Measurements from ENCODE around the gene JAKMIP1. TPM values are rescaled to one million over a fixed set of nuclear protein-coding genes. Genes with fewer than 3 reads are reported as not detected.

JAKMIP1 gene
- total RNA-seq, 2 donors from 2014 or later: 0.10 to 0.21 TPM

DNA sequence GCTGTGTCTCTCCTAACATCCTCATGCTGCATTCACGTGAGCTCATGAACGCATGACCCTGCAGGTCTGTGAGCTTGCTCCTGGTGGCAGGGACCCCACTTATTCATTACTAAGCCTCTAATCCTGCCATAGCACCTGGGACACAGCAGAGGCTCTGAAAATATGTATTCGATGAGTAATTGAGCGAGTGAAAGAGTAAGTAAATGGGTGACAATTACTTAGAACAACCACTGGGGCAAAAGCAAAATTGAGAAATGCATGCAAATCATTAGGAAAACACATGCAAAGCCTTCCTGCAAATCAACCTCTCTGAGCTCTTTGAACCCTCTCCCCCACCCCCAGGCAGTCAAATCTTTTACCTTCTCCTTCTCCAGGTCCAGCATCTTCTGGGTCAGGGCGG is 158.5 kb downstream of the JAKMIP1 start:
- ATAC-seq: no peak
- no peak for DNase-seq
- intact Hi-C loops (cut with DNase I): no loop called here

DNA sequence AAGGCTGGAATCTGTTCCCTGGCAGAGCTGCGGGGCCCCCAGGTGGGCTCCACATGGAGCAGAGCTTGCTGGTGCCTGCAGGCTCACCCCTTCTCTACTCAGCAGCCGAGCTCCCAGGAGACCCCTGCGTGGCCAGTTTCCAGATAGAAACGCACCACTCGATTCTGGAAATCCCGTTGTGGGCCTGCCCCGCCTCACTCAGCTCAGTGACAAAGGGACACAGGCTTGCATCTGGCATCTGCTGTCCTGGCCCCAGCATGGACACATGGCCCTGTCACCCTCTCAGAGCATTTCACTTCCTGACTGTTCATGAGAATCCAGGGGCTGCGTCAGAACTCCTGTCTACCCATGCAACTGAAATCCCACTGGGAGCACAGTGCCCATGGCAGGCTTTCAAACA is 161.6 kb downstream of the JAKMIP1 start:
- DNase-seq (no peak), ATAC-seq (no peak)
- intact Hi-C loops (cut with DNase I): no loop called here

DNA sequence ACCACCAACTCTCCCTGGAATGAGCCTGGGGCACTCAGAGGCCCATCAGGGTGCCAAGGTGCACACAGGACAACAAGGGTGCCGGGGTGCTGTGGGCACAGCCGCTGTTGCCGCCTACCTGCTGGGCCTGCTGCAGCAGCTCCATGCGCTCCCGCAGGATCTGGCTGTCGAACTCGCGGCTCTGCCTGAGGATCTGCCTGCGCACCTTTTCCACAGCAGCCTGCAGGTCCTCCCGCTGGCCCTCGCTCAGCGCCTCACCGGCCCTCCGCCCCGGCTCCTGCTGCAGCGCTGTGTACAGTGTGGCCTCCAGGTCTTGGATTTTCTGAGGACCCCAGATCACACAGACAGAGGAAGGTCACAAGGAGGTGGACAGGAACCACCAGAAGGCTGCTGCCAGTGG is 164.6 kb downstream of the JAKMIP1 start:
- intact Hi-C loops (cut with DNase I): no loop called here
- no peak for ATAC-seq
- DNase-seq: no peak

DNA sequence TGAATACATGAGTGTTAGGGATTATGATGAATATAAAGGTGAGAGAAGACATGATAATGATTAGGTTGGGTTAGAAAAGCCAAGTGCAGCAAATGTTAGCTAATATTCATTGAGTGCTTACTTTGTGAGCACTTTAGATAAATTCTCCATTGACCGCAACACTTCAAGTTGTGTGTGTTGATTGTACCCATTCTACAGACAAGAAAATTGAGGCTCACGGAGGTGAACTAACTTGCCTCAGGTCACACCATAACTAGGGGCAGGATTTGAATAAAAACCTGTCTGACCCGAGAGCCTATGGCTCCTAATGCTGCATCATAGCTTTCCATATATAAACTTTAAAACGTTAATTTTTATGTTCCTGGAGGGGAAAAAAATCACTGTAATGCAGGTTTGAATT is 167.0 kb downstream of the JAKMIP1 start:
- no peak for ATAC-seq

DNA sequence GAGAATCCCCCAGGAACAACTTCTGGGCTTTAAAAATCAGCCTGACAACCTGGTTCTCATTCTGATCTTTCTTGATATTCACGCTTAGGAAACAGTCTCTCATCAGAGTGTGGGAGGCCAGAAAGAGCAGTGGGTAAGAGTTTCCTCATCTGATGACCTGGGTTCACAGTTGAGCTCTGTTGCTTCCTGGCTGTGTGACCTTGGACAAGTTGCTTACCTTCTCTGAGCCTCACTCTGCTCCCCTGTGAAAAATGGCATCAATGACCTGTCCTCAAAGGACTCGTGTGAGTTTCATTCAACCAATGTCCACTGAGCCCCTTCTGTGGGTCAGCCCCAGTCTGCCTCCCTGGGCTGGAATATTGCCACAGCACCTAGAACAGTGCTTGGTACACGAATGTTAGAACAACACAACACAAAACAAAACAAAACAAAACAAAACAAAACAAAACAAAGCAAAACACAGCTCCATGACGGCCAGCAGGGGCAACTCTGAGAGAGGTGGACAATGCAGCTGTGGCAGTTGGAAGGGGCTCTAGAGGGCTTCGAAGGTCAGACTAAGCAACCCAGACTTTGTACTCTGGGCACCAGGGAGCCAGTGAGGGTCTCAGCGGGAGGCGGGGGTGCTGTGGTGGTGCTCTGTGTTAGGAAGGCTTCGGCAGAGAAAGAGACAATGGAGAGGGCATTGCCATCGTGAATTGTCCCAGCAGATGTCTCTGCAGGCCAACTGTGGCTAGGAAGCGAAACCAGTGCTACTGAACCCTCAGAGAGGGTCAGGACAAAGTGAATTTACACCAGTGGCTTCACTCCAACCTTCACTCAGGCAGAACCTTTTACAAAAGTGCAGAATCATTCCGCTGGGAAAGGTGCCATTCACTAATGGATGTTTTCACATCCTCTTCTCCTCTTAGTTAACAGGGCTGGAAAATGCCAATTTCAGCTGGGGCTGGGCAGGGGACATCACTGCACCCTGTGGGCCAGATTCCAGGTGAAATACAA is 167.8 kb downstream of the JAKMIP1 start:
- intact Hi-C loops (cut with DNase I): no loop called here
- ATAC-seq (no peak), DNase-seq (no peak)

More for the DNA sequence above, 167.0 kb downstream of the JAKMIP1 start:
- intact Hi-C loops (cut with DNase I): no loop called here
- DNase-seq: no peak

DNA sequence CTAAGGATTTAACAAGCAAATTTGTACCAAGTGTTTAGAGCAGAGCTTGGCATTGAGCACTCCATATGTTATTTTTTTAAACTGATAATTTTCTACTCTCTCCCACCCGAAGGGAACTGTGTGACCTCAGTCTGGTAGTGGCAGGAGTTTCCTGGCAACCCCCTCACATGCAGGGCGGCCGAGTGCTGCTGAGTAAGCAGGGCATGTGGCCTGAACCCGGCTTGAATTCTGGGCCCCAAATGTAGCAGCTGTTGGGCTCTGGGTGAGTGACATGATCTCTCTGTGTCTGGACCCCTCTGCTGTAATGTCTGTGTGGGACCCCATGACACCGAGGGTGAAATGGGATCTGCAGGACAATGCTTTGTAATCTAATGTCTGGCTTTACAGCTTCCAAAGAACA is 168.5 kb downstream of the JAKMIP1 start:
- DNase-seq (no peak), ATAC-seq (no peak)
- intact Hi-C loops (cut with DNase I): no loop called here

DNA sequence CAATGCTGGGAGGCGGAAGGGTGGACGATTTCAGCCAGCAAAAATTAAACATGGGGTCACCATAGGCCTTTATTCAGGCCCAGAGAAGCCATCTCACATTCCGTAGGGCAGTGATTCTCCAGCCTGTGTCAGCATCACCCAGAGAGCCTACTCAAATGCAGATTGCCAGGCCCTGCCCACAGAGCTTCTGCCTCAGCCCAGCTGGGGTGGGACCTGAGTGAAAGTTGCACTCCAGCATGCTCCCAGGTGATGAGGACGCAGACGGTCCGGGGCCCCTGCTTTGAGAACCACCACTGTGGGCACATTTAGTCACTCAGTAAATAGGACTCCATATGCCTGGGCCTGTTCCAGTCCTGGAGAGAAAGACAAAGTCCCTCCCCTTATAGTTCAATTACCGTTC is 169.7 kb downstream of the JAKMIP1 start:
- DNase-seq (no peak), ATAC-seq (no peak)
- intact Hi-C loops (cut with DNase I): no loop called here

DNA sequence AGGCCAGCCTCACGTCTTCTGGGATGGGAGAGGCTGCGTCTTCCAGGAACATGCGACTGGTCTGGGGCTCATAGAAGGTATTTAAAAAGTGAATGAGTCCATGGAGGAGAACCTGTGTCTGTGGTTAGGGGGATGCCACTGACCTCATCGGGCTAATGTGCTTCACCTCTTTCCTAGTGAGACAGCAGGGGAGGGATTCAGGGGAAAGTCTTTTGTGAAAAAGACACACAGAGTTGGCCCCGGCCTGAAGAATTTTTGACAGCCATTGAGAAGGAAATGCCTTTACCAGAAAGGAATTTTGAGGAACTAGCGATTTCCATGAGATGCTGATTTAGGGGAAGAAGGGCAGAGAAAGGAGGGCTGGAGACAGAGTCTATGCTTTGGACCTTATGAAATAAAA is 171.1 kb downstream of the JAKMIP1 start:
- DNase-seq (no peak), ATAC-seq (no peak)
- intact Hi-C loops (cut with DNase I): no loop called here

DNA sequence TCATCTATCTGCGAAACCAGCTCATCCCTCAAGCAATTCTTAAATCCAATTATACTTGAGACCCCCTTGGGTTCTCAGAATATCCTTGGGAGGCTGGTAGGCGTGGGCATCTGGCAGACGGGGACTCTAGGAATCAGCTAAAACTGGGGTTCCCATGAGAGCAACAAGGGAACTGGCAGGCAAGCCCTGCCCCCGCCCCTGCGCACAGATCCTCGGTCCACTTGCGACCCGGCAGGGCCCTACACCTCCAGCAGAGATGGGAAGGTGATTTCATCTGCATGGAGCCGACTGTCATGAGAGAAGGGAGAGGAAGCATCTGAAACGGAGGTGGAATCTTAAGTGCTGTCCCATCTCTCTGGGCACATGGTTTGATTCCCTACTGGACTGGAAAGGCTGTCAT is 172.2 kb downstream of the JAKMIP1 start:
- DNase-seq: no peak
- intact Hi-C loops (cut with DNase I): no loop called here

DNA sequence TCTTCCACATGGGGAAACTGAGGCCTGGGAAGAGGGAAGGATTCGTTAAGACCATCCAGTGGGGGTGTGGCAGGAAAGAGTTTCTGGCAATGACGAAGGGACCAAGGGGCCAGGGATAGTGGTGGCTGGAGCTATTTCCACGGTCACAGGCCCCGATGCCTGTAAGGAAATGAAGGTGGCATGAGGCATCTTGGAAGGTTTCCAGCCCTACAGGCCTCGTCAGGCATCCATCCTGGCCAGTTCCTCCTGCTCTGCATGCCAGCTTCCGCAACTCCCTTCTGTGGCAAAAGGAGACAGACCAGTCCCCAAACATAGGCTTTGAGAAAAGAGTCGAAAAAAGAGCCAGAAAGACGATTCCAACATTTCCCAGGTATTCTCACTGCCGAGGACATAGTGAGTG is 173.0 kb downstream of the JAKMIP1 start:
- intact Hi-C loops (cut with DNase I): no loop called here
- no peak for ATAC-seq
- no peak for DNase-seq

More for the DNA sequence above, 172.2 kb downstream of the JAKMIP1 start:
- ATAC-seq: no peak

DNA sequence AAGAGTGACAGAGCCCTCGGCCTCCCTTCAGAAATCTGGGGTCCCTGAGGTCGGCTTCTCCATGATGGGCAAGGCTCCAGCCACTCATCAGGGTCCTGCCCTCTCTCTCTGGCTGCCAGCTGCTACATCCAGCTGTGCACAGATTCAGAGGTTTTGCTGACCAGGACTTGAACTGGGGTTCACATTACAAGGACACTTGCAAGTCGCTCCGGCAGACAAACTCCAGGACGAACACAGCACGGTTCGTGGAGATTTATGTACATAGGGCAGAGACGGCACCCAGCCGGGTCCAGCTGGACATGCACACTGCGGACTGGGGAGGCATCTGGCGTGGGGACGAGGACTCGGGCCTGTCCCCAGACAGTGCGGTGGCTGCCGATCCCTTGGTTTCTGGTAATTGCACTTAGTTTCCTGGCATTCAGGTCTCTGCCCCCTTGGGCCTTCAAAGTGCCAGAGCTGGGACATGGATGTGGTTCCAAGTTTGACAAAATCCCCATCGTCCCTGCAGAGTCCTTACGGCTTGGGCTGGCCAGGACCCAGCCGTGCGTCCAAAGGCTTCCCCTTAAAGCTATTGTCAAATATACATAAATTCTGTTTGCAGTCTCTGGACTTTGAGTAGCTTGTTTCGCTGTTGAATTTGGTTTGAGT is 175.9 kb downstream of the JAKMIP1 start:
- ATAC-seq (no peak), DNase-seq (no peak)
- intact Hi-C loops (cut with DNase I): no loop called here

DNA sequence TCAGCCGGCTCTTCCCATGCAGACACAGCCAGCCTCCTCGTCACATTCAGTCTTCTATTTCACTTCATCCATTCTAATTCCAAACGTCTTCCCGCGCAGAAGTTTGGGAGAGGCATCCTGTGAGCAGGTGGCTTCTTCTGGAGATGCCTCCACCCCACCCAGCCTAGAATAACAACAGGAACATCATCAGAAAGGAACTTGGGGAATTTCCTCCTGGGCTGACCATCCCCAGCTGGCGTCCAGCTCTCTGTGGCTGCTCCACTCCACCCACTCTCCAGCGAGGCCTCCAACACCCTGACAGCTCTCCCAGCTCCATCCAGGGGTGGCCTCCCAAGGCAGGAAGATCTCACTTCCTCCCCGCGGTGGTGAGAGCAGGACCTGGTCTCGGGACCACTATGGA is 176.6 kb downstream of the JAKMIP1 start:
- DNase-seq: no peak
- ATAC-seq: no peak
- intact Hi-C loops (cut with DNase I): no loop called here

DNA sequence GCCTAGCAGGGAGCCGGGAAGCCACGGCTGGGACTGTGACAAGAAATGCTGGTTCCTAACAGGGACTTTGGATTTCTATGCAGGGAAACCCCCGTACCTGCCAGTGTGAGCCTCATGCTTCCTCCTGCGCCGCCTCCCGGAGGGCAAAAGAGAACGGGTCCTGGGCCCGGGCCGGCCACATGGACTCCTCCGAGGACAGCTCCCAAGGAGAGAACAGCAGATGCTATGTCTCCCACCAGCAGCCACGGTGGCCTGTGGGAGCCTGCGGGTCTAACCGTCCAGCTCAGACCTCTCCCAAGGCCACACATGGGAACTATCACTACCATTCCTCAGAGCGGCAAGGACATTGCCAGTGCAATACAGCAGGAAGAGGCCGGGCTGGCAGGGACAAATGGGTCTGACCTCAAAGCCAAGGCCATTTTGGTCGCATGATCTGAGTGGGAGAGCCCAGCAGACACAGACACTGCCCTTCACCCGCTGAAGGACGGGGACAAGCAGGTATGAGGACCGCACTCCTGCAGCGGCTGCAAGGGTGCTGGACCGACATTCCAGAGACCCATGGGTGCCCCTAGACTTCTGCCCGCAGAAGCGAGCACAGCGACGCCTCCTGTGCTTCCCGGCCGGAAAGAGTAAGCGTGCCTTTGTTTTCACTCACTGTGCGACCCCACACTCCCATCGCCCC is 177.6 kb downstream of the JAKMIP1 start:
- DNase-seq (no peak), ATAC-seq (no peak)
- intact Hi-C loops (cut with DNase I): no loop called here

DNA sequence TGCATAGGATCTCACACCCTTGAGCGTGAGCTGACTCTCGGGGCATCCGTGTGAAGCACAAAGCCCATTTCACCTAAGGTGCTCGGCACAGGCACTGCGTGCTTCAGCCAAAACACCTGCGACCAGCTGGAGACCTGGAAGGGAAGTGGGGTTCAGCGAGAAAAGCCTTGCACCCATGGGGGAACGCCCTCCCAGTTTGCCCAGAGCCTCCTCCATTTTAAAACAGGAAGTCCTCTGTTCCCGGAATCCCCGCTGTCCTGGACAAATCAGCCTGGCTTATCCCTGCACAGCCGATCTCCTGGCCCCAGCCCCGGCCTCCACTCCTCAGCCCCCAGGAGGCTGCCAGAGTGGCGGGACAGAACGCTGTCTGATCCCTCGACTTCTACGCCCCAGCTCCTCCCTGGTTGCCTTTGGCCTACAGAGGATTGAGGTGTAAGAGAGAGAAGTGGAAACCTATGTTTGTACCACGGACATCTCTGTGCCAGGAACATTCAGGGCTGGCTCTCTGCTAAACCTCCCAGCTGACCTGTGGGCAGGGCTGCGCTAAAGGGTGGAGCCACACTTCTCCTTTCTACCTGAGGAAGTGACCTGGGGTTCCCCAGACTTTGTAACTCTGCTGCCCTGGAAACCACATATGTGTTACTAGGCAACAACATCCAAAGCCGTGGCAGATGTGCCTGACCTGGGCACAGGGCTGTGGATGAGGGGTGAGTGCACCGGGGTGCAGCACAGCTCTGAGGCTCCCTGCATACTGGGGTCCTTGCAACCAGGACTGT is 178.3 kb downstream of the JAKMIP1 start:
- DNase-seq (no peak), ATAC-seq (no peak)
- intact Hi-C loops (cut with DNase I): no loop called here

DNA sequence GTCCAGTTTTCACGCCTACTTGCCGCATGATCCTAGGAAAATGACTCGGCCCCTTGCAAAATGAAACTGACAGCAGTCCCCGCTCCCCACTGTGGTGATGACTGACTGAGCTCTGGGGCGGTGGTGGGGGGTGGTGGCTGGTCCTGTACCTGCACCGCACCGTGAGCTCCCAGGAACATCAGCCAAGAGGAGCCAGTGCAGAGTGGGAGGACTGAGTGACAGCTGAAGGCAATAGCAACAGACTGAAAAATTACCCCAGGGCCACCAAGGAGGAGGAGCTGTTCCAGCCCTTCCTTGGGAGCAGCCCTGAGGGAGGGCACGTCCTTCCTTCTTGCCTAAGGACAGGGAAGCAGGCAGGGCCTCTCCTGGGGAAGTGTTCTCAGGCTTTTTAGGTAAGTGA is 179.7 kb downstream of the JAKMIP1 start:
- no peak for DNase-seq
- intact Hi-C loops (cut with DNase I): no loop called here
- no peak for ATAC-seq

DNA sequence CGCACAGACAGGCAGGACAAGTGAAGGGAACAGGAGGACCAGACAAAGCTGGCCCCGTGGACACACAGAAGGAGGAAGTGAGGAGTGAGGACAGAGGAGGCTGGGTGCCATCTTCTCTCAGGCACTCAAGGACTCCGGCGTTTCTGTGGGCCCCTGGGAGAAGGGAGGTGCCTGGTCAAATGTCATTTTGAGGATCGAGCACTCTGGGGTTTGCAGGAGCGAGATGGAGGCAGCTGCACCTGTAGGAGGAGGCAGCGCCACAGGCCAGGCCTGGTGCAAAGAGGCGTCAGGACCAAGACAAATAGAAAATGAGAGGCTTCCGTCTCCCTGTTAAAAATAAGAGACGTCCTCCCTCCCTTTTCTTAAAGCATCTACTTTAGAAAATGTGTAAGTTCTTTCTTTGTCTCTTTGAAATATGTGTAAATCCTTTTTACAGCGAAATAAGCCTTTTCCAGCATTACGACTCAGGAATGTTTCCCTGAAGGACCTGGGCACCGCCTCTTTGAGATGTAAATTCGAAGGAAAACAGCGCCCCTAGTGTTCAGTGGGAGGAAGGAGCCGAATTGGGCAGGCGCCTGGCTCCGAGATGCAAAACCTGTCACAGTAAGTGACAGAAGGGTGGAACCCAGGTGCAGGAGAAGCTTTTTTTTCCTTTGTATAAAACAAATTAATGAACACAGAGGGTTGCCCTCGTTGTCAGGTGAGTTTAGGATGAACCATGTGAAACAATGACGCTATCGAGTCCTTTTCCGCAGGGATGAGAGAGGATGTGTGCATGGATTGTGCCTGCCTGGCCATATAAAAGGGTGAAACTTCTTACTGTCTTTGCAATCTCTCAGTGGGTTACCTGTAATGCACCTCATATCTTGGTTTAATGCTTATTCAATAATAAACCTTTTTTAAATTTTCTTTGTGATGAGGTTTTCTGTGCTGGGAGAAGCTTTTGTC is 180.8 kb downstream of the JAKMIP1 start:
- DNase-seq: no peak
- peak in 1 of 2 donors; percentile 49 for ATAC-seq
- intact Hi-C loops (cut with DNase I): no loop called here

DNA sequence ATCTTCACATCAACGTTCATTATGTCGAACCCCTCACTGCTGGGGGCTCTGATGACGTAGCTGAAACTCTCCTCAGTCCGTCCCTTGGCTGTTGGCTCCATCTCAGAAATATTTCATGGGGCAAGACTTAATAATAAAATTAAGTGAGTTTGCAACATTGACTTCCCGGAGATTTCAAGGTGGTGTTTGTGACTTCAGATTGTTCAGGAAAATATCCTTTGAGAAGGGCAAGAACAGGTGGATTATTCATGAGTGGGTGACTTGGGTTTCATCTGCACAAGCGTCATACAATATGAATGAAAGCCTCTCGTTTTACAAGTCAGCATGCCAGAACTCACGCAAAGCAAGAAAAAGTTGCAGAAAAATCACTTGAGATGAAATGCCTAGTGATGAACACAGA is 182.0 kb downstream of the JAKMIP1 start, which contains the start of gene C4orf50:
TSS of gene C4orf50 (minus strand) at position 101 of the 400 bp plus-strand sequence.
- ATAC-seq (no peak), DNase-seq (no peak)
- intact Hi-C loops (cut with DNase I): no loop called here

DNA sequence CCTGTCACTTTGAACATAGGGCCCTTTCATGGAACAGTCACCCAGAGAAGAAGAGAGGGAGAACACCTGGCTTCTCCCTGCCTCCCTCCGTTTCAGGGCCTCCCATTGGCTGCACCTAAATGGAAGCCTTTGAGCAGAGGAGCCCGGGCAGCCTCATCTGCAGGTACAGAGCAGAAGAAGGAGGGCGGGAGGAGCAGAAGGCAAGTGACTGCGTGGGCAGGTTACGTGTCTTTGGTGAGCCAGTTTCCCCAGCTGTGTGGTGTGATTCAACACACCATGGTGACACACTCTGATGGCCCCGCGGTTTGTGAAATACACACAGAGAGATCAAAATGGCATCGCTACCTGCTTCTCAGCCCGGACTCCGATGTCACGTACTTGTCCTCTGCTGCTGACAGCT is 182.5 kb downstream of the JAKMIP1 start:
- intact Hi-C loops (cut with DNase I): no loop called here
- ATAC-seq: no peak
- no peak for DNase-seq

Data from left cardiac atrium (tissue), 4 donors.